K562 (cell line): Measurements from ENCODE around the gene SSU72. TPM values are rescaled to one million over a fixed set of nuclear protein-coding genes. Genes with fewer than 3 reads are reported as not detected.

Source experiments
- ATAC-seq: fragments of 200-7000 bp; cut with Tn5 transposase; 3 replicates; pipeline ENCODE4 v1.9.1; 2020; ENCODE audit warnings: moderate library complexity
- BruUV-seq: library from RNA; stranded (reverse); fragments of 400-500 nt; replicated peaks from 2 replicates; lab custom pipeline; 2021; lab: Mats Ljungman, UMichigan
- CTCF ChIA-PET: fragments of 300-600 bp; formaldehyde crosslinking; extraction: SDS; loops from one replicate; lab custom pipeline; 2021; ENCODE audit warnings: low intra/inter-chr PET ratio; lab: Yijun Ruan, JAX
- POLR2A ChIA-PET: fragments of 300-600, 350-650 bp; sonication (Branson Sonifier 250); formaldehyde crosslinking; extraction: SDS; loops from one replicate; lab custom pipeline; 2021; ENCODE audit warnings: antibody characterized with exemption, inconsistent platforms; lab: Yijun Ruan, JAX
- DNase-seq, 4 experiments: peaks; one replicate each; pipeline versions ENCODE4 v3.0.0 to v3.0.0-alpha.2; 2011 to 2018; ENCODE audit warnings: low spot score in 3 of 4, mixed read lengths in 3 of 4; ENCODE audit errors: extremely low read depth in 1 of 4
- FAIRE-seq: peaks from 2 replicates; lab custom pipeline; 2011; peaks lifted over from hg19 to GRCh38; lab: Jason Lieb, UNC
- H2AFZ ChIP-seq: 2 replicates; pipeline ENCODE4 v1.6.0; 2011; ENCODE audit warnings: low read depth, low read length, control low read depth, inconsistent platforms
- H3K27ac ChIP-seq: fragments of 200-600 bp; 3 replicates; pipeline ENCODE4 v1.8.0; 2011; ENCODE audit warnings: low read depth, mild to moderate bottlenecking, control low read depth, inconsistent platforms, low read length, moderate library complexity, mixed read lengths; ENCODE audit errors: extremely low read depth
- H3K27me3 ChIP-seq, 2 experiments: fragments of 300-600 bp in 1 of 2; 2 replicates in 1 of 2; 3 replicates in 1 of 2; pipeline versions ENCODE4 v1.6.0 to v1.8.0; 2011; ENCODE audit warnings: inconsistent platforms in 2 of 2, low read length in 2 of 2, mild to moderate bottlenecking in 1 of 2, mixed read lengths in 1 of 2, moderate library complexity in 1 of 2; ENCODE audit not compliant: control insufficient read depth in 2 of 2, insufficient read depth in 2 of 2
- H3K36me3 ChIP-seq: fragments of 300-600 bp; 3 replicates; pipeline ENCODE4 v1.8.0; 2011; ENCODE audit warnings: mild to moderate bottlenecking, low read length, inconsistent platforms; ENCODE audit not compliant: control insufficient read depth, insufficient read depth
- H3K4me1 ChIP-seq, 2 experiments: fragments of 200-600 bp in 1 of 2; replicated peaks in 1 of 2; 2 replicates in 1 of 2; 3 replicates in 1 of 2; pipeline versions ENCODE4 v1.5.1 to v1.8.0; 2011; ENCODE audit warnings: inconsistent platforms in 2 of 2, low read length in 2 of 2, mild to moderate bottlenecking in 1 of 2, mixed read lengths in 1 of 2, moderate library complexity in 1 of 2; ENCODE audit not compliant: control insufficient read depth in 2 of 2, insufficient read depth in 2 of 2
- H3K4me2 ChIP-seq: 2 replicates; pipeline ENCODE4 v1.6.1; 2011; ENCODE audit warnings: low read length, control low read depth, inconsistent platforms, mixed read lengths; ENCODE audit not compliant: insufficient read depth
- H3K4me3 ChIP-seq: fragments of 200-600 bp; sonication (generic), shearing (Covaris generic); 2 replicates; pipeline ENCODE4 v1.5.1; 2016; ENCODE audit warnings: control low read depth, inconsistent platforms
- H3K79me2 ChIP-seq: fragments of 200-600 bp; 3 replicates; pipeline ENCODE4 v1.8.0; 2011; ENCODE audit warnings: low read length, inconsistent platforms; ENCODE audit not compliant: control insufficient read depth, insufficient read depth
- H3K9ac ChIP-seq, 2 experiments: 2 replicates each; pipeline versions ENCODE4 v1.6.0 to v1.6.1; 2011; ENCODE audit warnings: low read depth in 2 of 2, low read length in 2 of 2, control low read depth in 1 of 2, inconsistent platforms in 1 of 2, mild to moderate bottlenecking in 1 of 2, mixed read lengths in 1 of 2; ENCODE audit not compliant: insufficient read depth in 1 of 2
- H3K9me1 ChIP-seq: one replicate; pipeline ENCODE4 v1.6.0; 2011; ENCODE audit warnings: inconsistent platforms, mild to moderate bottlenecking, low read length, moderate library complexity; ENCODE audit not compliant: control insufficient read depth, insufficient read depth
- H3K9me3 ChIP-seq: replicated peaks from 2 replicates; pipeline ENCODE4 v1.5.1; 2011; ENCODE audit warnings: low read depth, low read length, inconsistent platforms; ENCODE audit not compliant: control insufficient read depth, insufficient read depth
- H4K20me1 ChIP-seq: replicated peaks from 2 replicates; pipeline ENCODE4 v1.6.1; 2011; ENCODE audit warnings: low read length, inconsistent platforms, mixed read lengths; ENCODE audit not compliant: control insufficient read depth, insufficient read depth
- ATF2 ChIP-seq: sonication (generic); formaldehyde crosslinking; IDR thresholded peaks from 2 replicates; pipeline ENCODE4 v1.8.1; 2022; ENCODE audit warnings: missing genetic modification reagents
- CAMTA2 ChIP-seq: fragments of 250-450 bp; sonication (Bioruptor Pico); conservative IDR thresholded peaks from 2 replicates; pipeline ENCODE4 v1.5.1; 2022
- CC2D1A ChIP-seq: fragments of 450-650 bp; IDR thresholded peaks from 2 replicates; pipeline ENCODE4 v1.6.1; 2017; ENCODE audit warnings: mild to moderate bottlenecking
- CTCFL ChIP-seq: IDR thresholded peaks from 2 replicates; pipeline ENCODE4 v1.6.1; 2011; ENCODE audit warnings: borderline replicate concordance, low read depth, mild to moderate bottlenecking, moderate library complexity, low read length; ENCODE audit not compliant: insufficient read depth, poor library complexity, severe bottlenecking
- GABPB2 ChIP-seq: fragments of 250-450 bp; sonication (Bioruptor Pico); conservative IDR thresholded peaks from 2 replicates; pipeline ENCODE4 v1.5.1; 2021; ENCODE audit warnings: mild to moderate bottlenecking
- ILK ChIP-seq: fragments of 450-650 bp; IDR thresholded peaks from 2 replicates; pipeline ENCODE4 v1.6.1; 2016; ENCODE audit warnings: missing genetic modification characterization, low read depth, mild to moderate bottlenecking, missing compliant biosample characterization, moderate library complexity, borderline replicate concordance
- MYC ChIP-seq, 2 experiments: fragments of 250-450 bp in 1 of 2; sonication (Bioruptor Pico) in 1 of 2; IDR thresholded peaks; 2 replicates each; pipeline versions ENCODE4 v1.5.1 to v1.6.1; 2012 to 2021; ENCODE audit warnings: low read depth in 2 of 2, borderline replicate concordance in 1 of 2, improper control_type of control experiment in 1 of 2, low read length in 1 of 2, mild to moderate bottlenecking in 1 of 2, moderate library complexity in 1 of 2
- NELFE ChIP-seq: IDR thresholded peaks from 2 replicates; pipeline ENCODE4 v1.6.1; 2011; ENCODE audit warnings: mild to moderate bottlenecking; ENCODE audit not compliant: insufficient read depth, insufficient read length
- RBM14 ChIP-seq: fragments of 200-400 bp; formaldehyde crosslinking; IDR thresholded peaks from 2 replicates; pipeline ENCODE4 v1.6.1; 2018; ENCODE audit warnings: low read depth, mild to moderate bottlenecking, low read length, moderate library complexity, borderline replicate concordance; ENCODE audit not compliant: insufficient read depth
- ZNF121 ChIP-seq: sonication (generic); formaldehyde crosslinking; conservative IDR thresholded peaks from 2 replicates; pipeline ENCODE4 v1.8.0; 2022; ENCODE audit warnings: missing genetic modification reagents
- ZNF436 ChIP-seq: fragments of 250-450, 450-650 bp; sonication (Bioruptor Pico); formaldehyde crosslinking; IDR thresholded peaks from 2 replicates; pipeline ENCODE4 v1.7.0; 2020; ENCODE audit warnings: mild to moderate bottlenecking
- WGBS: fragments of 100-300 bp; shearing (Covaris generic); methylation state at CpG from one replicate; pipeline ENCODE4 v1.1.6; 2016; ENCODE audit warnings: low coverage, mixed read lengths; ENCODE audit not compliant: insufficient coverage; ENCODE audit errors: missing lambda C conversion rate; 5-methylcytosine and 5-hydroxymethylcytosine counted together
- in situ Hi-C: fragments of 300-500 bp; cut with MboI; formaldehyde crosslinking; loops from 4 replicates; pipeline ENCODE4 v1.15.0; 2018; ENCODE audit warnings: inconsistent platforms, mixed read lengths
- intact Hi-C: fragments of 100-400 bp; cut with micrococcal nuclease; formaldehyde crosslinking; loops from 2 replicates; pipeline ENCODE4 v1.14.2; 2022
- polyA plus RNA-seq, 8 experiments: library from polyadenylated mRNA; depleted of rRNA in 4 of 8; stranded (reverse) in 5 of 8; unstranded in 3 of 8; fragments of >200 nt; fragmentation: Nextera tagmentation in 2 of 8; fragmentation: Illumina TruSeq in 1 of 8; extraction: Ambion mirVana in 2 of 8; extraction: Trizol in 1 of 8; gene quantifications; 2 replicates each; pipeline versions ENCODE4 v1.2.1 to v1.2.3, GENCODE V29; 2011 to 2014; ENCODE audit warnings: inconsistent platforms in 1 of 8, missing spikeins in 1 of 8
- total RNA-seq, 7 experiments: library from RNA; depleted of rRNA in 6 of 7; stranded (reverse); fragments of >200 nt in 6 of 7; fragmentation: Illumina TruSeq in 2 of 7; extraction: Trizol in 2 of 7; gene quantifications; 2 replicates each; pipeline versions ENCODE4 v1.2.1 to v1.2.3, GENCODE V29; 2011 to 2021; ENCODE audit warnings: low replicate concordance in 1 of 7
- TF ChIP-seq, protein P1 (sequence below), 2 experiments: fragments of 450-650 bp; IDR thresholded peaks; 2 replicates each; pipeline ENCODE4 v1.6.1; 2016
- TF ChIP-seq, protein P2 (sequence below): fragments of 250-450 bp; sonication (Bioruptor Pico); IDR thresholded peaks from 2 replicates; pipeline ENCODE4 v1.8.0; 2022; ENCODE audit warnings: inconsistent platforms, mild to moderate bottlenecking, moderate library complexity, borderline replicate concordance

Gene SSU72
- total and polyA plus RNA-seq, 9 of the 15 experiments (the other 6 are each of a cell fraction or from before 2014, with no cell fraction given) = 70.8 to 201 (median 94.6) TPM

GRCh38 chr1:1613509-1614082, 38.9 kb upstream of the SSU72 start:
- peaks cover 9% of the 10 kb centered on the region; the same call in 2 of the 3 replicates for H3K36me3 ChIP-seq
- ATAC-seq (no peak), DNase-seq (peak in 2 of 4 experiments; percentile 58 to 68), FAIRE-seq (peak; percentile 69)
- ChIA-PET POLR2A (interaction anchor here (0.5 to 3.9 kb wide), 11 partner anchors 11 to 276 kb away, joined by 3 to 61 read pairs (median 3); partner anchors contain the start of genes FNDC10 and MRPL20), CTCF (no interaction called here)
- H3K79me2 ChIP-seq = peaks cover 31% of the 10 kb centered on the region
- peak overlapping the region; percentile 94 for H3K4me2 ChIP-seq
- H3K9me3 ChIP-seq = no peaks in the 10 kb centered on the region
- intact Hi-C loops = no loop called here
- H3K27me3 ChIP-seq = no peaks in the 10 kb centered on the region; a peak in 1 of 5 replicates
- 0 out of 2 replicates have a peak, but pooled peaks cover 17% of the 10 kb centered on the region for H4K20me1 ChIP-seq
- no TSS peak for BruUV-seq
- peaks cover 22 to 52% of the 10 kb centered on the region in 2 experiments; a peak in 4 of 5 replicates for H3K4me1 ChIP-seq
- H3K27ac ChIP-seq = peak overlapping the region; percentile 99
- peak overlapping the region; percentile 60 for H2AFZ ChIP-seq
- peak overlapping the region; percentile 30 to 99; a peak in 3 of 4 replicates for H3K9ac ChIP-seq
- in situ Hi-C loops = no loop called here
- no peaks in the 10 kb centered on the region for H3K9me1 ChIP-seq
- H3K4me3 ChIP-seq = peak overlapping the region; percentile 87
- WGBS = 4% methylated on average over 11 of the region's 11 CpGs
- TF ChIP-seq ILK (no peak), RBM14 (no peak), ZNF121 (CRISPR knock-in tag) (peak; percentile 98), ZNF436 (CRISPR knock-in tag) (no peak), MYC (IDR thresholded peaks at IDR 0.05; ENCODE audit: low read depth, low read length) (no peak), MYC (CRISPR knock-in tag; IDR thresholded peaks at IDR 0.05; ENCODE audit: borderline replicate concordance, low read depth) (no peak), CAMTA2 (CRISPR knock-in tag) (no peak), CC2D1A (no peak), CTCFL (no peak), ATF2 (no peak), GABPB2 (no peak), NELFE (no peak)
- TF ChIP-seq, protein P1, sequence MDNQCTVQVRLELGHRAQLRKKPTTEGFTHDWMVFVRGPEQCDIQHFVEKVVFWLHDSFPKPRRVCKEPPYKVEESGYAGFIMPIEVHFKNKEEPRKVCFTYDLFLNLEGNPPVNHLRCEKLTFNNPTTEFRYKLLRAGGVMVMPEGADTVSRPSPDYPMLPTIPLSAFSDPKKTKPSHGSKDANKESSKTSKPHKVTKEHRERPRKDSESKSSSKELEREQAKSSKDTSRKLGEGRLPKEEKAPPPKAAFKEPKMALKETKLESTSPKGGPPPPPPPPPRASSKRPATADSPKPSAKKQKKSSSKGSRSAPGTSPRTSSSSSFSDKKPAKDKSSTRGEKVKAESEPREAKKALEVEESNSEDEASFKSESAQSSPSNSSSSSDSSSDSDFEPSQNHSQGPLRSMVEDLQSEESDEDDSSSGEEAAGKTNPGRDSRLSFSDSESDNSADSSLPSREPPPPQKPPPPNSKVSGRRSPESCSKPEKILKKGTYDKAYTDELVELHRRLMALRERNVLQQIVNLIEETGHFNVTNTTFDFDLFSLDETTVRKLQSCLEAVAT (IDR thresholded peaks at IDR 0.05) = no peak
- TF ChIP-seq, protein P2, sequence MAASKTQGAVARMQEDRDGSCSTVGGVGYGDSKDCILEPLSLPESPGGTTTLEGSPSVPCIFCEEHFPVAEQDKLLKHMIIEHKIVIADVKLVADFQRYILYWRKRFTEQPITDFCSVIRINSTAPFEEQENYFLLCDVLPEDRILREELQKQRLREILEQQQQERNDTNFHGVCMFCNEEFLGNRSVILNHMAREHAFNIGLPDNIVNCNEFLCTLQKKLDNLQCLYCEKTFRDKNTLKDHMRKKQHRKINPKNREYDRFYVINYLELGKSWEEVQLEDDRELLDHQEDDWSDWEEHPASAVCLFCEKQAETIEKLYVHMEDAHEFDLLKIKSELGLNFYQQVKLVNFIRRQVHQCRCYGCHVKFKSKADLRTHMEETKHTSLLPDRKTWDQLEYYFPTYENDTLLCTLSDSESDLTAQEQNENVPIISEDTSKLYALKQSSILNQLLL = no peak
